Breast epithelium (tissue), 4 donors: Measurements from ENCODE around the gene MAST4. TPM values are rescaled to one million over a fixed set of nuclear protein-coding genes. Genes with fewer than 3 reads are reported as not detected.

Experiments used
- DNase-seq, 2 donors: peaks; one replicate each; pipeline ENCODE4 v3.0.0-alpha.2; 2019; ENCODE audit warnings: low spot score in 2 of 2
- H3K27ac ChIP-seq, 2 donors: fragments of 200-600 bp; sonication (generic) in 1 of 2; one replicate each; pipeline ENCODE4 v1.5.1; 2016 to 2019; ENCODE audit warnings: mild to moderate bottlenecking in 1 of 2
- H3K27me3 ChIP-seq, 2 donors: fragments of 200-600 bp; sonication (generic) in 1 of 2; one replicate each; pipeline versions ENCODE4 v1.5.1 to v1.6.0; 2017 to 2019; ENCODE audit warnings: control low read depth in 1 of 2, mild to moderate bottlenecking in 1 of 2
- H3K36me3 ChIP-seq: fragments of 200-600 bp; one replicate; pipeline ENCODE4 v1.5.1; 2019
- H3K4me1 ChIP-seq, 2 donors: fragments of 200-600 bp; sonication (generic); one replicate each; pipeline ENCODE4 v1.5.1; 2016 to 2019; ENCODE audit warnings: control low read depth in 1 of 2
- H3K4me3 ChIP-seq, 3 donors: fragments of 200-600 bp; sonication (generic); 1 replicate in 2 of 3; 2 replicates in 1 of 3; pipeline ENCODE4 v1.5.1; 2016 to 2019; ENCODE audit warnings: mild to moderate bottlenecking in 3 of 3, moderate library complexity in 2 of 3
- H3K9me3 ChIP-seq, 2 donors: fragments of 200-600 bp; sonication (generic) in 1 of 2; one replicate each; pipeline ENCODE4 v1.5.1; 2016 to 2019; ENCODE audit warnings: control low read depth in 1 of 2
- POLR2A ChIP-seq: fragments of 450-650 bp; IDR thresholded peaks from one replicate; pipeline ENCODE4 v1.6.1; 2016; ENCODE audit warnings: antibody characterized with exemption, mild to moderate bottlenecking, moderate library complexity
- POLR2AphosphoS5 ChIP-seq, 3 donors: sonication (generic); formaldehyde crosslinking; IDR thresholded peaks; one replicate each; pipeline ENCODE4 v1.6.1; 2017; ENCODE audit warnings: antibody characterized with exemption in 3 of 3
- intact Hi-C: fragments of 100-400 bp; cut with DNase I; formaldehyde crosslinking; loops from one replicate; pipeline ENCODE4 v1.15.1; 2023; ENCODE audit warnings: low total_unique reads
- total RNA-seq, 3 donors: library from RNA; depleted of rRNA; stranded (reverse); fragments of >200 nt; gene quantifications; one replicate each; pipeline ENCODE4 v1.1.0, GENCODE V29; 2016
- TF ChIP-seq, protein P1 (sequence below), 3 donors: fragments of 450-650 bp; IDR thresholded peaks; one replicate each; pipeline ENCODE4 v1.5.1; 2016 to 2017; ENCODE audit warnings: antibody characterized with exemption in 3 of 3, mild to moderate bottlenecking in 3 of 3, moderate library complexity in 3 of 3

MAST4 gene
- total RNA-seq, 3 donors from 2014 or later, result 28.0 to 61.5 (median 50.1) TPM

DNA sequence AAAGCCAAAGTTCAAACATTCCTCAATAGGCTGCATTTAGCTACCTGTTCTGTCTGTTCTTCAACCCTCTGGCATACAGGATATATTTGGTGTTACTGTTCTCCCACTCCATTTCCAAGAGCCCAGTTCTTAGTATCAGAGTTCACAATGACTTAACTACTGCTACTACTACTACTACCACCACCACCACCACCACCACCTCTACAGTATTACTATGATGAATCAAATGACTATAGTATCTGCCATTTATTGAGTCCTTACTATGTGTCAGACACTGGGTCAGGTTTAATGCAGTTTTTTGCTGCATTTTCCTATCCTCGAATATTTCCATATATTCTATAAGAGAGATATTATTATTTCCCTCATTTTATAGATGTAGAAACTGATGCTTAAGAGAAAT lies 601.3 kb downstream of the MAST4 start:
- no peaks in the 10 kb centered on the region for H3K9me3 ChIP-seq
- H3K27me3 ChIP-seq, result no peaks in the 10 kb centered on the region
- H3K4me3 ChIP-seq, result no peak overlapping the region
- H3K27ac ChIP-seq, result peak overlapping the region; percentile 62 to 85
- TF ChIP-seq POLR2AphosphoS5 (IDR thresholded peaks at IDR 0.05) (no peak), POLR2A (no peak)
- TF ChIP-seq, protein P1, sequence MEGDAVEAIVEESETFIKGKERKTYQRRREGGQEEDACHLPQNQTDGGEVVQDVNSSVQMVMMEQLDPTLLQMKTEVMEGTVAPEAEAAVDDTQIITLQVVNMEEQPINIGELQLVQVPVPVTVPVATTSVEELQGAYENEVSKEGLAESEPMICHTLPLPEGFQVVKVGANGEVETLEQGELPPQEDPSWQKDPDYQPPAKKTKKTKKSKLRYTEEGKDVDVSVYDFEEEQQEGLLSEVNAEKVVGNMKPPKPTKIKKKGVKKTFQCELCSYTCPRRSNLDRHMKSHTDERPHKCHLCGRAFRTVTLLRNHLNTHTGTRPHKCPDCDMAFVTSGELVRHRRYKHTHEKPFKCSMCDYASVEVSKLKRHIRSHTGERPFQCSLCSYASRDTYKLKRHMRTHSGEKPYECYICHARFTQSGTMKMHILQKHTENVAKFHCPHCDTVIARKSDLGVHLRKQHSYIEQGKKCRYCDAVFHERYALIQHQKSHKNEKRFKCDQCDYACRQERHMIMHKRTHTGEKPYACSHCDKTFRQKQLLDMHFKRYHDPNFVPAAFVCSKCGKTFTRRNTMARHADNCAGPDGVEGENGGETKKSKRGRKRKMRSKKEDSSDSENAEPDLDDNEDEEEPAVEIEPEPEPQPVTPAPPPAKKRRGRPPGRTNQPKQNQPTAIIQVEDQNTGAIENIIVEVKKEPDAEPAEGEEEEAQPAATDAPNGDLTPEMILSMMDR (IDR thresholded peaks at IDR 0.05), result no peak
- intact Hi-C loops, result no loop called here
- DNase-seq, result no peak
- peaks cover 0 to 10% of the 10 kb centered on the region in 2 donors for H3K4me1 ChIP-seq
- H3K36me3 ChIP-seq, result no peaks in the 10 kb centered on the region

DNA sequence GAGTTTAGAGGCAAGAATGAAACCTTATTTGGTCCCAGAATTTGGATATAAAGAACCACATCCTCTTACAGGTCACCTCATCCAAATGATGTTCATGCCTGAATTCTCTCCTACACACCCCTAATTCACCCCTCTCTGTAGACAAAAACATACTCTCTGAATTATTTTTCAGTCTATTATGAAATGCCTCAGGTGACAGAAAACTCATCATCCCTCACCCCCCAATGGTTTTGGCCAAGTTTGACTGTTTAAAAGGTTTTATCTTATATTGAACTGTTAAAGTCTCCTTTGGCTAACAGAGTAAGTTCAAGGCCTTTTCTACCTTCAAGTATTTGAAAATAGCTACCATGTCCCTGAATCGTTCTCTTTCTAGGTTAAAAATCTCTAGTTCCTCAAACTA lies 602.7 kb downstream of the MAST4 start:
- H3K36me3 ChIP-seq, result no peaks in the 10 kb centered on the region
- no peak overlapping the region for H3K4me3 ChIP-seq
- H3K27me3 ChIP-seq, result no peaks in the 10 kb centered on the region
- no peak overlapping the region for H3K27ac ChIP-seq
- no peak for TF ChIP-seq POLR2A
- no peak for DNase-seq
- H3K4me1 ChIP-seq, result no peaks in the 10 kb centered on the region
- H3K9me3 ChIP-seq, result no peaks in the 10 kb centered on the region
- intact Hi-C loops, result no loop called here

DNA sequence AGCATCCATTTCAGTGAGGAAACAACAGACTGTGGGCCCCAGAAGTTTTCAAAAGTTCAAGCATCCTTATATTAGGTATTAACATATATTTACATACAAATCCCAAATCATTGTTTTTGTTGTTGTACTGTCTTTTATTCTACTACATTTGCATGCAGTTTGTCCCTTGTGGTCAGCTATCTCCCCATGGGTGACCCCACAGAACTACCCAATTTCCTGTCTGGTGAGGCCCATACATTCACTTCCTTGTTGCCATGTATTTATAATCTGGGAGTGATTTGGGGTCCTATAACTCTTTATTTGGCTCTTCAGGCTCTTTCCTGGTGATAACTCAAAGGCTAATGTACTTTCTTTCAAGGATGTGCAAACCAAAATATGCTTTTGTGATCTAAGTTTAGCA lies 603.7 kb downstream of the MAST4 start:
- no peak overlapping the region for H3K27ac ChIP-seq
- intact Hi-C loops, result no loop called here
- no peaks in the 10 kb centered on the region for H3K36me3 ChIP-seq
- TF ChIP-seq, protein P1 (IDR thresholded peaks at IDR 0.05), result no peak
- TF ChIP-seq POLR2AphosphoS5 (IDR thresholded peaks at IDR 0.05) (no peak), POLR2A (no peak)
- H3K4me1 ChIP-seq, result no peaks in the 10 kb centered on the region
- no peaks in the 10 kb centered on the region for H3K27me3 ChIP-seq
- no peaks in the 10 kb centered on the region for H3K9me3 ChIP-seq
- no peak overlapping the region for H3K4me3 ChIP-seq
- DNase-seq, result no peak

DNA sequence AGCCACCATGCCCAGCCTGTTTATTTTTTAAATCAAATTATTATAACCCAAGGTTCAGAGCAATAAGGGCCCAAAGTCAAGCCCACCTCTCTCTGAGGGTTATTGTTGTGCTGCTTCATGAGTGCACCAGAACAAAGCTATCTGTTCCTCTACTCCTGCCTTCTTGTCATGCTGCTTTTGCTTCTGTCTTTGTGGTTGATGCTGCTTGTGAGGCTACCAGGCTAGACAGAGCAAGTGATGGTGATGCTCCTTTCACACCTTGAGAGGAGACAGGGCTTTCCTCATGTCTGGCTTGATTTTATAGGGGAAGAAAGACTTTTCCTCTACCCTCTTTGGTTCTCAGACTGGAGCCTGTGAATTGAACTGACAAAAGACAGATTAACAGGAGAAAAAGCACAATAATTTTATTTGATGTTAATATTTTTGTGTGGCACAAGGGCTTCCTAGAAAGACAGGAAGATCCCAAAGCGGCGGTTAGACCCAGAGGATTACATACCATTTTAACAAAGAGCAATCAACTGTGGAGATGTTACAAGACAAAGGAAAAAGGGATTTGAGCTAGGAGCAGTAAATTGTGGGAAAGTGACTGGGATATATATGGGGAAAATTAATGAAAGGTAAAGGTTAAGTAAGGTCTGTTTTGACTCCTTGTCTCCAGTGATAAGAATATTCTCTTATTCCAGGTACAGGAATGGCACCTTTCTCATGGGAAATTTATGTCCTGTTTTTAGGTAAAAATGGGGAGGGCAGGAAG lies 604.8 kb downstream of the MAST4 start:
- H3K4me3 ChIP-seq, result no peak overlapping the region
- H3K36me3 ChIP-seq, result no peaks in the 10 kb centered on the region
- no peaks in the 10 kb centered on the region for H3K4me1 ChIP-seq
- TF ChIP-seq POLR2AphosphoS5 (IDR thresholded peaks at IDR 0.05), result no peak
- TF ChIP-seq, protein P1 (IDR thresholded peaks at IDR 0.05), result no peak
- no peak for TF ChIP-seq POLR2A
- no peaks in the 10 kb centered on the region for H3K27me3 ChIP-seq
- intact Hi-C loops, result no loop called here
- no peak for DNase-seq
- no peak overlapping the region for H3K27ac ChIP-seq
- no peaks in the 10 kb centered on the region for H3K9me3 ChIP-seq

DNA sequence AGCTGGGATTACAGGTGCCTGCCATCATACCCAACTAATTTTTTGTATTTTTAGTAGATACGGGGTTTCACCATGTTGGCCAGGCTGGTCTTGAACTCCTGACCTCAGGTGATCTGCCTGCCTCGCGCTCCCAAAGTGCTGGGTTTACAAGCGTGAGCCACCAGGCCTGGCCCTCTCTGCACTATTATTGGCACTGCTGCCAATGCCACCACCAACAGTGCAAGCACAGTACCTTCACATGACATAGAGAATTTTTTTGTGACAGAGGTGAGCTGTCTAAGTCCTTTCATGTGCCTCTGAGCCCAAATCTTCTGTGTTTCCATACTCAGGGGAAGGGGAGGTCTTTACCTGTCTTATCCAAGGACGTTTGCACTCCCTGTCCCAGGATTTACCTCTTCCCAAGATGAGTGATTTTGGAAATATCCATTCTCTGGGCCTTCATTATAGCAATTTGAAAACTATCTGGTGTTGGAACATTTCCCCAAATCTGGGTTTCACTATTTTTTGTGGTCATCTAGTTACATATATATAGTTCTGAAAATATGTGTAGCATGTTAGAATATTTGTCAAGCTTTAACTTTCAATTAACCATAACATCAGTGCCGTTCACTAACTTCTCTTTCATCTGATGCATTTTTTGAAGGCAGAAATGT lies 605.8 kb downstream of the MAST4 start:
- intact Hi-C loops, result no loop called here
- TF ChIP-seq POLR2A (no peak), POLR2AphosphoS5 (IDR thresholded peaks at IDR 0.05) (no peak)
- TF ChIP-seq, protein P1 (IDR thresholded peaks at IDR 0.05), result no peak
- Histone ChIP-seq H3K27me3 (no peaks in the 10 kb centered on the region), H3K4me3 (no peak overlapping the region), H3K36me3 (no peaks in the 10 kb centered on the region), H3K9me3 (no peaks in the 10 kb centered on the region), H3K4me1 (peaks cover 0 to 6% of the 10 kb centered on the region in 2 donors), H3K27ac (peak overlapping the region; percentile 30 to 64)
- DNase-seq, result no peak
